ENCODE data around the gene NTRK3. TPM values are rescaled to one million over a fixed set of nuclear protein-coding genes. Genes with fewer than 3 reads are reported as not detected.

NTRK3 gene
- total RNA-seq, 1 experiment from 2014 or later: not detected

GRCh38 chr15:88113613-88114308 lies 142.8 kb downstream of the NTRK3 start:
- DNase-seq: no peak
- Mint-ChIP-seq H3K9me3 (ENCODE audit: low read depth, unreplicated experiment) (no peaks in the 10 kb centered on the region), H3K27me3 (ENCODE audit: unreplicated experiment) (peaks cover 51% of the 10 kb centered on the region), H3K4me3 (ENCODE audit: low read depth, unreplicated experiment) (no peak overlapping the region), H3K4me1 (ENCODE audit: low read depth, unreplicated experiment) (no peaks in the 10 kb centered on the region), H3K36me3 (ENCODE audit: insufficient read depth, unreplicated experiment) (no peaks in the 10 kb centered on the region), H3K27ac (ENCODE audit: unreplicated experiment) (no peak overlapping the region)
- CTCF ChIA-PET: no interaction called here
- intact Hi-C loops (cut with micrococcal nuclease; ENCODE audit: unreplicated experiment): loop anchor here (1.0 kb wide), 1 partner anchor 18 kb away; no protein-coding TSS in a partner anchor
- no TSS peak for BruUV-seq (replicated peaks)
- no peak for TF ChIP-seq CTCF (IDR thresholded peaks at IDR 0.05; ENCODE audit: unreplicated experiment)

- H3K4me3 Mint-ChIP-seq (ENCODE audit: low read depth, unreplicated experiment): no peak overlapping the region
- intact Hi-C loops (cut with micrococcal nuclease; ENCODE audit: unreplicated experiment): no loop called here
- no peaks in the 10 kb centered on the region for H3K36me3 Mint-ChIP-seq (ENCODE audit: insufficient read depth, unreplicated experiment)
- no peaks in the 10 kb centered on the region for H3K4me1 Mint-ChIP-seq (ENCODE audit: low read depth, unreplicated experiment)
- peaks cover 21% of the 10 kb centered on the region for H3K27me3 Mint-ChIP-seq (ENCODE audit: unreplicated experiment)
- CTCF ChIA-PET: interaction anchor here (0.6 kb wide), 1 partner anchor 794 kb away, joined by 3 read pairs; no protein-coding TSS in a partner anchor
- no peaks in the 10 kb centered on the region for H3K9me3 Mint-ChIP-seq (ENCODE audit: low read depth, unreplicated experiment)
- no peak for DNase-seq
- no peak overlapping the region for H3K27ac Mint-ChIP-seq (ENCODE audit: unreplicated experiment)
- no peak for TF ChIP-seq CTCF (IDR thresholded peaks at IDR 0.05; ENCODE audit: unreplicated experiment)
- BruUV-seq (replicated peaks): no TSS peak
Measured at GRCh38 chr15:88108991-88109390, 147.5 kb downstream of the NTRK3 start.

- no TSS peak for BruUV-seq (replicated peaks)
- CTCF ChIA-PET: interaction anchor here (0.6 kb wide), 1 partner anchor 795 kb away, joined by 3 read pairs; no protein-coding TSS in a partner anchor
- H3K27ac Mint-ChIP-seq (ENCODE audit: unreplicated experiment): no peak overlapping the region
Measured at GRCh38 chr15:88108477-88108876, 148.1 kb downstream of the NTRK3 start.

GRCh38 chr15:88106074-88106473 lies 150.5 kb downstream of the NTRK3 start:
- no peaks in the 10 kb centered on the region for H3K9me3 Mint-ChIP-seq (ENCODE audit: low read depth, unreplicated experiment)
- intact Hi-C loops (cut with micrococcal nuclease; ENCODE audit: unreplicated experiment): no loop called here
- H3K36me3 Mint-ChIP-seq (ENCODE audit: insufficient read depth, unreplicated experiment): no peaks in the 10 kb centered on the region
- no peak overlapping the region for H3K27ac Mint-ChIP-seq (ENCODE audit: unreplicated experiment)
- H3K4me1 Mint-ChIP-seq (ENCODE audit: low read depth, unreplicated experiment): no peaks in the 10 kb centered on the region
- CTCF ChIA-PET: no interaction called here
- H3K27me3 Mint-ChIP-seq (ENCODE audit: unreplicated experiment): peaks cover 17% of the 10 kb centered on the region
- TF ChIP-seq CTCF (IDR thresholded peaks at IDR 0.05; ENCODE audit: unreplicated experiment): no peak
- no peak overlapping the region for H3K4me3 Mint-ChIP-seq (ENCODE audit: low read depth, unreplicated experiment)
- no peak for DNase-seq
- no TSS peak for BruUV-seq (replicated peaks)

More at GRCh38 chr15:88108477-88108876, 148.1 kb downstream of the NTRK3 start:
- peaks cover 21% of the 10 kb centered on the region for H3K27me3 Mint-ChIP-seq (ENCODE audit: unreplicated experiment)
- H3K4me3 Mint-ChIP-seq (ENCODE audit: low read depth, unreplicated experiment): no peak overlapping the region
- TF ChIP-seq CTCF (IDR thresholded peaks at IDR 0.05; ENCODE audit: unreplicated experiment): no peak
- intact Hi-C loops (cut with micrococcal nuclease; ENCODE audit: unreplicated experiment): no loop called here
- no peaks in the 10 kb centered on the region for H3K4me1 Mint-ChIP-seq (ENCODE audit: low read depth, unreplicated experiment)
- H3K36me3 Mint-ChIP-seq (ENCODE audit: insufficient read depth, unreplicated experiment): no peaks in the 10 kb centered on the region
- no peaks in the 10 kb centered on the region for H3K9me3 Mint-ChIP-seq (ENCODE audit: low read depth, unreplicated experiment)
- no peak for DNase-seq
